ENCODE measurements around the gene KRT85. TPM values are rescaled to one million over a fixed set of nuclear protein-coding genes. Genes with fewer than 3 reads are reported as not detected.
"Not testable (repeated sequence)": the region's sequence is repeated elsewhere in the genome, so short reads cannot be mapped to it uniquely, and the experiment has no call there.

Gene KRT85
- total RNA-seq (0.24 TPM), polyA plus RNA-seq (0.59 TPM)
- long read RNA-seq, donor 1, result 0 reads
- long read RNA-seq, donor 2, result 0 reads
- long read RNA-seq, donor 3, result 0 reads
- long read RNA-seq, donor 4, result 0 reads
- long read RNA-seq, donor 5, result 0 reads
- long read RNA-seq, donor 6, result 0 reads
- long read RNA-seq, donor 7, result 0 reads
- long read RNA-seq, donor 8, result 0 reads
- long read RNA-seq, donor 9, result 0 reads
- long read RNA-seq, donor 10, result 0 reads

DNA sequence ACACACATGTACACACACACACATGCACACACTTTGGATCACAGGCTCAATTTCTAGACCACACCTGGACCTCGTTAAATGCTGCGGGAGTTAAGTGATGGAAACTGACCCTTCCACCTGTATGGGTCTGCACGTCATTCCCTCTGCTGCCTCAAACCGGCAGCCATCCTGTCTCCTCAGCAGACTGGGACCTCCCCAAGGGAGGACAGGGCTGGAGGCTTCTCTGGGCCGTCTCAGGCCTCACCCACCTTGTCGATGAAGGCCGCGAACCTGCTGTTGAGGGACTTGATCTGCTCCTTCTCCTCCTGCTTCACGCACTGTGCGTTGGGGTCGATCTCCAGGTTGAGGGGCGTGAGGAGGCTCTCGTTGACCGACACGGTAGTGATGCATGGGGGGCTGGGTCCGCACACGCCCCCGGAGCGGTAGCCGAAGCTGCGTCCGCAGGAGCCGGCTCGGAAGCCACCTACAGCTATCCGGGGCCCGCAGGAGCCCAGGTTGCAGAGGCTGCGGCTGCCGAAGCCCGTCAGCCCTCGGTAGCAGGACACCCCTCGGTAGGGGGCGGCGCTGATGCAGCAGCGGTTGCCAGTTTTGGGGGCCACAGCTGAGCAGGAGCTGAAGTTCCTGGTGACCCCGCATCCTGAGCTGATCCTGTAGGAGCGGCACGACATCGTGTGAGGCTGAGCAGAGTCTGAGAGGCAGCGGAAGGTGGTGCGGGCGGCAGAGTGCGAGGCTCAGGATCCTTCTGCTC lies at the start of gene KRT85:
Gene KRT85 (minus strand): TSS at position 744 of the 748 bp plus-strand sequence. CDS start 76 bp downstream, at position 668.
- Histone ChIP-seq H3K36me3 (ENCODE audit: control insufficient read depth in 2 of 2, insufficient read depth in 2 of 2, low read length in 1 of 2) (no peaks in the 10 kb centered on the region), H3K9me3 (ENCODE audit: control insufficient read depth in 2 of 2, insufficient read depth in 1 of 2, low read length in 1 of 2) (no peaks in the 10 kb centered on the region), H3K27ac (ENCODE audit: low read depth in 1 of 2, low read length in 1 of 2) (no peak within 1 kb of the TSS), H3K27me3 (ENCODE audit: control insufficient read depth in 2 of 2, insufficient read depth in 1 of 2, low read length in 1 of 2) (peaks cover 0 to 21% of the 10 kb centered on the region in 2 donors), H3K4me3 (ENCODE audit: low read length in 2 of 2) (no peak within 1 kb of the TSS), H3K4me1 (ENCODE audit: control insufficient read depth in 2 of 2, insufficient read depth in 2 of 2, low read length in 2 of 2) (peaks cover 0 to 8% of the 10 kb centered on the region in 2 donors)
- DNase-seq (ENCODE audit: low read depth in 6 of 9, low spot score in 9 of 9), result no peak
- WGBS, result 88% methylated on average over 42 of the region's 42 CpGs

DNA sequence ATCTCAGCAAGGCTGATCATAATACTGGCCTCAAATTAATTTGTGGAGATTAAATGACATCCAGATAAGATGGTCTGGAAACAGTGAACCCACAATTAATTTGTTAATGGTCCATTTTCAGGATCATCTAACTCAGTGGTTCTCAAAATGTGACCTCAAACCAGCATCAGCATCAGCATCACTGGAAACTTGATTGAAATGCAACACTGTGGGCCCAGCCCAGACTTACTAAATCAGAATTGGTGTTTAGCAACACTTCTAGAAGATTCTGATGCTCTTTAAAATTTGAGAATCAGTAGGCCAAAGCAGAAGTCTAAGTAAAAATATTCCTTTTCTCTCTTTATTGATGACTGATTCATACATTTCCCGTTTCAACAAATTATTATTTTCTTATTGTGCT lies 49.5 kb upstream of the KRT85 start:
- WGBS, result 94% methylated on average over 1 of the region's 1 CpG
- no peaks in the 10 kb centered on the region for H3K36me3 ChIP-seq (ENCODE audit: control insufficient read depth in 2 of 2, insufficient read depth in 2 of 2, low read length in 1 of 2)
- H3K4me1 ChIP-seq (ENCODE audit: control insufficient read depth in 2 of 2, insufficient read depth in 2 of 2, low read length in 2 of 2), result peaks cover 0 to 6% of the 10 kb centered on the region in 2 donors
- peaks cover 0 to 4% of the 10 kb centered on the region in 2 donors for H3K27me3 ChIP-seq (ENCODE audit: control insufficient read depth in 2 of 2, insufficient read depth in 1 of 2, low read length in 1 of 2)
- H3K27ac ChIP-seq (ENCODE audit: low read depth in 1 of 2, low read length in 1 of 2), result peak overlapping the region in 1 of 2 donors; percentile 32
- no peak overlapping the region for H3K4me3 ChIP-seq (ENCODE audit: low read length in 2 of 2)
- peaks cover 0 to 1% of the 10 kb centered on the region in 2 donors for H3K9me3 ChIP-seq (ENCODE audit: control insufficient read depth in 2 of 2, insufficient read depth in 1 of 2, low read length in 1 of 2)
- DNase-seq (ENCODE audit: low read depth in 6 of 9, low spot score in 9 of 9), result no peak

DNA sequence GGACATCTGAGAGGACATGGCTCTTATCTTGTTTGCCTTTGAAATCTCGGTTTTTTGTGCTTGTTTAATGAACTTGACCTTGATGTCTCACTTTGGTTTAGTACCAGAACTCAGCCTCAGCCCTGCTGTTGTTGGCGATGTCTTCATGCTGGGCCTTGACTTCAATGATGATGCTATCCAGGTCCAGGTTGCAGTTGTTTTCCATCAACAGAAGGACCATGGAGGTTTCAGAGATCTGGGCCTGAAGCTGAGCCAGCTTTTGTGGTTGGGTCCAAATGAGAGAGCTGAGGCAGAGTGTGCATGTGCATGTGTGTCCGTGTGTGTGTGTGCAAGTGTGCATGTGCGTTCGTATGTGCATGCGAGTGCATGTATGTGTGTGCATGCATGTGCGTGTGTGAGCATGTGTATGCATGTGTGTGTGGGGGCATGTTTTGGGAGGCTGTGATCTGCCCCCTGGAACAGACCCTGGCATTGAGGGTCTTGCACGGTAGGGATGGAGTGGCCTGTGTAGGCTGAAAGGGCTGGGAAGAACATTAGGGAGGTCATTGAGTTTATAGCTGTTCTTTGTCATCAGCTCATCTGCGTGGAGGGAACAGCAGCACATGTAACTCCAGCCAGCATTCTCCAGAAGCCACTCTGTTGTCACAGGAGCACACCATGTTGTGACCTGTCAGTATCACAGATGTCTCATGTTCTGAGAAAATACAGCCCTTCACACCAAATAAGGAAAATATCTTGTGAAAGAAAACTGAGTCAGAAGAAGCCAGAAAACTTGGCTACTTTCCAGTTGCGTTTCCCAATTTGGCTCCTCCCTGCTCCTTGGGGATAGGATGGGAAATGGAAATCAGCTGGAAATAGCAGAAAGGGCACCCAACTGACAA lies 48.8 kb upstream of the KRT85 start:
- H3K4me1 ChIP-seq (ENCODE audit: control insufficient read depth in 2 of 2, insufficient read depth in 2 of 2, low read length in 2 of 2), result peaks cover 0 to 6% of the 10 kb centered on the region in 2 donors
- H3K4me3 ChIP-seq (ENCODE audit: low read length in 2 of 2), result no peak overlapping the region
- no peaks in the 10 kb centered on the region for H3K36me3 ChIP-seq (ENCODE audit: control insufficient read depth in 2 of 2, insufficient read depth in 2 of 2, low read length in 1 of 2)
- H3K9me3 ChIP-seq (ENCODE audit: control insufficient read depth in 2 of 2, insufficient read depth in 1 of 2, low read length in 1 of 2), result peaks cover 0 to 5% of the 10 kb centered on the region in 2 donors
- peak in 1 of 9 donors; percentile 9 for DNase-seq (ENCODE audit: low read depth in 6 of 9, low spot score in 9 of 9)
- no peaks in the 10 kb centered on the region for H3K27me3 ChIP-seq (ENCODE audit: control insufficient read depth in 2 of 2, insufficient read depth in 1 of 2, low read length in 1 of 2)
- 86% methylated on average over 10 of the region's 10 CpGs for WGBS
- H3K27ac ChIP-seq (ENCODE audit: low read depth in 1 of 2, low read length in 1 of 2), result peak overlapping the region in 1 of 2 donors; percentile 53

DNA sequence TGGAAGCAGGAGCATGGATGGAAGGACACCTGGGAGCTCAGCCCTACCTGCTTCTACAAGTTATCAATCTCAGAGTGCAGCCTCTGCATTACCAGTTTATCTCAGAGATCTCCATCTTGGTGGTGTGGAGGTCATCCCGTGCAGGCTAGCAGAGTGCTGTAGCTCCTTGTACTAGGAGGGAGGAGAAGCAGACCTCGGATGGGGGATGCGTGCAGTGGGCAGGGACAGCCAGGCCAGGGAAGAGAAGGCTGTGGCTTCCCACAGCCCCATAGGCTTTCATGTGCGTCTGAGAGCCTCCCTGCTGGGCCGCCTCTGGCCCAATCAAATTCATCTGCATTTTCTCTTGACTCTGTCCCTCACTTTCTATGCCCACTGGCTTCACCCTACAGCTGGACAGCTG lies 47.7 kb upstream of the KRT85 start:
- Histone ChIP-seq H3K9me3 (ENCODE audit: control insufficient read depth in 2 of 2, insufficient read depth in 1 of 2, low read length in 1 of 2) (peaks cover 0 to 5% of the 10 kb centered on the region in 2 donors), H3K4me3 (ENCODE audit: low read length in 2 of 2) (no peak overlapping the region), H3K27me3 (ENCODE audit: control insufficient read depth in 2 of 2, insufficient read depth in 1 of 2, low read length in 1 of 2) (no peaks in the 10 kb centered on the region), H3K4me1 (ENCODE audit: control insufficient read depth in 2 of 2, insufficient read depth in 2 of 2, low read length in 2 of 2) (peaks cover 0 to 6% of the 10 kb centered on the region in 2 donors), H3K27ac (ENCODE audit: low read depth in 1 of 2, low read length in 1 of 2) (no peak overlapping the region), H3K36me3 (ENCODE audit: control insufficient read depth in 2 of 2, insufficient read depth in 2 of 2, low read length in 1 of 2) (no peaks in the 10 kb centered on the region)
- WGBS, result 87% methylated on average over 5 of the region's 5 CpGs
- no peak for DNase-seq (ENCODE audit: low read depth in 6 of 9, low spot score in 9 of 9)

DNA sequence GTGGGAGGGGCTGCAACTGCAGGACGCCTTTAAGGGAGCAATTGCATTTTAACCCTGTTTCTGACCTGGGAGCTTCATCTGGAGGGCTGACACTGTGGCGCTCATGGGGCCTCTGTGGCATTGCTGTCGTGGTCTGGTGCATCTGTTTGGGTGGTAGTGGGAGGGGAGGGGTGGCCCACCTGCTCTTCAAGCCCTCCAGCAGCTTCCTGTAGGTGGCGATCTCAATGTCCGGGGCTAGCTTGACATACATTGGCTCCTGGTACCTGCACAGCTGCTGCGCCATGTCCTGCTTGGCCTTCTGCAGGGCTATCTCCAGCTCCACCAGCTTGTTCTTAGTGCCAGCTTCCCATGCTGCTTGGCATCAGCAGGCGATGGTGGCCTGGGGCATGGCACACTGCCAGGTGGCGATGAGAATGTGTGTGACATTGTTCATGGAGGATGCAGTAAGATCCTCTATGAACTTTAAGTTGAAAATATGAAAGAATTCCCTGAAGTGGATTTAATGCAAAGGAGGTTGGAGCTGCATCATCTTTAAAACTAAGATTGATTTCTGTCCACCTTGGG lies 46.6 kb upstream of the KRT85 start:
- no peak for DNase-seq (ENCODE audit: low read depth in 6 of 9, low spot score in 9 of 9)
- 63% methylated on average over 8 of the region's 8 CpGs for WGBS
- Histone ChIP-seq H3K4me1 (ENCODE audit: control insufficient read depth in 2 of 2, insufficient read depth in 2 of 2, low read length in 2 of 2) (peaks cover 0 to 6% of the 10 kb centered on the region in 2 donors), H3K9me3 (ENCODE audit: control insufficient read depth in 2 of 2, insufficient read depth in 1 of 2, low read length in 1 of 2) (peaks cover 0 to 5% of the 10 kb centered on the region in 2 donors), H3K27me3 (ENCODE audit: control insufficient read depth in 2 of 2, insufficient read depth in 1 of 2, low read length in 1 of 2) (no peaks in the 10 kb centered on the region), H3K27ac (ENCODE audit: low read depth in 1 of 2, low read length in 1 of 2) (no peak overlapping the region), H3K36me3 (ENCODE audit: control insufficient read depth in 2 of 2, insufficient read depth in 2 of 2, low read length in 1 of 2) (no peaks in the 10 kb centered on the region), H3K4me3 (ENCODE audit: low read length in 2 of 2) (no peak overlapping the region)

DNA sequence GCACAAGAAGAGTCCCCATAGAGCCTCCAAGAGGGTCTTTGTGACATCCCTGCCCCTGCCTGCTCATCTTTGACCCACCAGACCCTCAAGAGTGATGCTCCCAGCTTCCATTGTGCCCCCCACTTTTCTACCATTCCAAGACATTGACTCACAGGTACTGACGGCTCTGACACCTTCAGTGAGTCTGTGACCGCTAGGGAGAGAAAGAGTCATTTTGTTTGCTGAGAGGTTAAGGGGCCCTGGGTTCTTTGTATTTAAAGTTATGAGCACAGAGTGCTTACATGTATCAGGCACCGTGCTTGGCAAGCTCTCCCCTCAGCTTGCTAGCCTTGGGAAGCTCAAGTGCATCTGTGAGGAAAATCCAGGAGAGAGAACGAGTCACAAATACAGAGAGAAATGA lies 45.9 kb upstream of the KRT85 start:
- Histone ChIP-seq H3K4me3 (ENCODE audit: low read length in 2 of 2) (no peak overlapping the region), H3K27ac (ENCODE audit: low read depth in 1 of 2, low read length in 1 of 2) (no peak overlapping the region), H3K27me3 (ENCODE audit: control insufficient read depth in 2 of 2, insufficient read depth in 1 of 2, low read length in 1 of 2) (no peaks in the 10 kb centered on the region), H3K9me3 (ENCODE audit: control insufficient read depth in 2 of 2, insufficient read depth in 1 of 2, low read length in 1 of 2) (peaks cover 0 to 5% of the 10 kb centered on the region in 2 donors), H3K4me1 (ENCODE audit: control insufficient read depth in 2 of 2, insufficient read depth in 2 of 2, low read length in 2 of 2) (peaks cover 0 to 6% of the 10 kb centered on the region in 2 donors), H3K36me3 (ENCODE audit: control insufficient read depth in 2 of 2, insufficient read depth in 2 of 2, low read length in 1 of 2) (no peaks in the 10 kb centered on the region)
- WGBS, result 78% methylated on average over 4 of the region's 4 CpGs
- no peak for DNase-seq (ENCODE audit: low read depth in 6 of 9, low spot score in 9 of 9)

DNA sequence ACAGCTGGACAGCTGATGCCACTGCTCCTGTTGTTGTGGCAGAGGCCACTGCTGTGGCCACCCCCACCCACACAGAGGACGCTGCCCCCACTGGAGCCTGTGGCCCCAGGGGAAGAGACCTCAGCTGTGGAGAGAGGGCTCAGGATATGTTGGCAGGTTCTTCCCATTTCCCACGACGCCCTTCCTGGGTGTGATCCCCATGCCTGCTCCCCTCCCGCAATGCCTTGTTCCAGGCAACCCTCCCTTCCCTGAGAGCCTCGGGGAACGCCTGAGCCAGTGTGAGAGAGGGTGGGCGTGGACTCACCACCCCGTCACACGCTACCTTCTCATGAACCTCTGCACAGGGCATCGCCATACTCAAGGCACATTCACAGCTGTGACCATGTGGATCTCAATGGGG lies 44.5 kb upstream of the KRT85 start:
- DNase-seq (ENCODE audit: low read depth in 6 of 9, low spot score in 9 of 9), result no peak
- H3K4me3 ChIP-seq (ENCODE audit: low read length in 2 of 2), result no peak overlapping the region
- no peaks in the 10 kb centered on the region for H3K36me3 ChIP-seq (ENCODE audit: control insufficient read depth in 2 of 2, insufficient read depth in 2 of 2, low read length in 1 of 2)
- WGBS, result 93% methylated on average over 10 of the region's 10 CpGs
- H3K27me3 ChIP-seq (ENCODE audit: control insufficient read depth in 2 of 2, insufficient read depth in 1 of 2, low read length in 1 of 2), result no peaks in the 10 kb centered on the region
- H3K4me1 ChIP-seq (ENCODE audit: control insufficient read depth in 2 of 2, insufficient read depth in 2 of 2, low read length in 2 of 2), result peaks cover 0 to 6% of the 10 kb centered on the region in 2 donors
- no peak overlapping the region for H3K27ac ChIP-seq (ENCODE audit: low read depth in 1 of 2, low read length in 1 of 2)
- peaks cover 0 to 5% of the 10 kb centered on the region in 2 donors for H3K9me3 ChIP-seq (ENCODE audit: control insufficient read depth in 2 of 2, insufficient read depth in 1 of 2, low read length in 1 of 2)

DNA sequence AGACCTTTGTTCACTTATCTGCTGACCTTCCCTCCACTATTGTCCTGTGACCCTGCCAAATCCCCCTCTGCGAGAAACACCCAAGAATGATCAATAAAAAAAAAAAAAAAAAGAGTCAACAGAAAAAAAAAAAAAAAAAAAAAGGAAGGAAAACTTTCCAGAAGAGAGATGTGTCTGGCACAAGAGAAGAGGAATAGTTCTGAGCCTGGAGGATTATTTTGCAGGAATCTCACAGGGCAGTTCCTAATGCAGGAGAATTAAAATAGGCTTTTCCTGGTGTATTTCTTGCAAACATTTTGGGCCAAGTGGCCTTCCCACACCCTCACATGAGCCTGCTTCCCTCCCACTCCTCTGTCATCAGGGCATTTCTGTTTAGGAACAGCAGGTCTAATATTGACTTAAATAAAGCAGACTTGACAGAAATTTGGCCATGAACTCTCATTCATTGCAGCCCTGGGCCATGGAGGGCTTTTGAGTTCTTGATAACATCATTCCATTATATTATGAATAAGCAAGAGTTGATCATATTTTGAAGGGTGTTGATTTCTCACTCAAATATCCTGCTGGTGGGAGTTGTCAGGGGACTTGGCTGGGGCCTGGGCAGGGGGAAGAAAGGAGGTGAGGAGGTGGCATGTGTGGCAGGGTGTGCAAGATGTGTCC lies 43.4 kb upstream of the KRT85 start:
- not testable (repeated sequence) for H3K4me1 ChIP-seq (ENCODE audit: control insufficient read depth in 2 of 2, insufficient read depth in 2 of 2, low read length in 2 of 2); H3K9me3 ChIP-seq (ENCODE audit: control insufficient read depth in 2 of 2, insufficient read depth in 1 of 2, low read length in 1 of 2); H3K27me3 ChIP-seq (ENCODE audit: control insufficient read depth in 2 of 2, insufficient read depth in 1 of 2, low read length in 1 of 2); H3K36me3 ChIP-seq (ENCODE audit: control insufficient read depth in 2 of 2, insufficient read depth in 2 of 2, low read length in 1 of 2); DNase-seq (ENCODE audit: low read depth in 6 of 9, low spot score in 9 of 9); H3K27ac ChIP-seq (ENCODE audit: low read depth in 1 of 2, low read length in 1 of 2); H3K4me3 ChIP-seq (ENCODE audit: low read length in 2 of 2)
- WGBS, result no CpG with 5 or more reads among the region's 1 CpG

Data from thymus (tissue), 14 donors.